AG09319 (cell line): ENCODE results near the gene RAD51B.
"Not testable (repeated sequence)": the region's sequence is repeated elsewhere in the genome, so short reads cannot be mapped to it uniquely, and the experiment has no call there.

ENCODE experiments used
- DNase-seq: peaks from one replicate; pipeline ENCODE4 v3.0.0-alpha.2; 2010; ENCODE audit warnings: low read depth; ENCODE audit errors: extremely low read depth
- CTCF ChIP-seq: IDR thresholded peaks from 2 replicates; pipeline ENCODE4 v1.5.1; 2011; ENCODE audit warnings: low read depth, mild to moderate bottlenecking, inconsistent platforms, low read length, moderate library complexity

Gene RAD51B

GRCh38 chr14:68254669-68255527, 435.3 kb downstream of the RAD51B start:
- DNase-seq, result no peak
- TF ChIP-seq CTCF, result no peak

DNA sequence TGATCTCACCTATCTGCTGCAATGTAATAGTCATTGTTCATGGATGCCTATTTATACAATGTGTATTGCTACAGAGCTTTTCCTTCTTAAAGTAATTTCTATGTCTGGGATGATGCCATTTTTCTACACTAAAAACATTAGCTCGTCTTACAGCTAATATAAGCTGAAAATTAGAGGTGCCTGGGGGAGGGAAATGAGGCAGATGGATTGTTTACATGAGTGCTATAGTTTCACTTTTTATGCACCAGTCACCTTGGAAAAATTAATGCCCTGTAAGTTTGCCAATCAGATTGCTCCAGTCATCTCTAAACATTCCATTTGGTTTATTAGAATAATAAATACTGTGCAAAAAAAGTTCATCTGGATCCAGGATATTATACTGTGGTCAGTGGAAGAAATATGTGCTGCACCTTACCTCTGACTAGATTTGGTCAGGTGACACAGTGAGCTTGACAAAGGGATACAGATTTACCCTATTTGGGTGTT, 436.2 kb downstream of the RAD51B start:
- peak; percentile 80 for DNase-seq
- TF ChIP-seq CTCF, result no peak

DNA sequence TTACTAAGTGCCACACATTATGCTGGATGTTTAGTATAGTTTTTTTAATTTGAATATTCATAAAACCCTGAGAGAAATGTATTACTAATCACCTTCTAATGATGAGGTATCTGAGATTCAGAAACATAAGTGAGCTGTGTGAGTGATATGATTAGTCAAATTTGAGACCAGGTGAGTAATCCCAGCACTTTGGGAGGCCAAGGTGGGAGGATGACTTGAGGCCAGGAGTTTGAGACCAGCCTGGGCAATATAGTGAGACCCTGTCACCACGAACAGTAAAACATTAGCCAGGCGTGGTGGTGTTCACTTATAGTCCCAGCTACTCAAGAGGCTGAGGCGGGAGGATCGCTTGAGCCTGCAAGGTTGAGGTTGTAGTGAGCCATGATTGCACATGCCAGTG, 438.4 kb downstream of the RAD51B start:
- no peak for DNase-seq
- no peak for TF ChIP-seq CTCF

GRCh38 chr14:68258995-68259394, 439.4 kb downstream of the RAD51B start:
- not testable (repeated sequence) for DNase-seq

DNA sequence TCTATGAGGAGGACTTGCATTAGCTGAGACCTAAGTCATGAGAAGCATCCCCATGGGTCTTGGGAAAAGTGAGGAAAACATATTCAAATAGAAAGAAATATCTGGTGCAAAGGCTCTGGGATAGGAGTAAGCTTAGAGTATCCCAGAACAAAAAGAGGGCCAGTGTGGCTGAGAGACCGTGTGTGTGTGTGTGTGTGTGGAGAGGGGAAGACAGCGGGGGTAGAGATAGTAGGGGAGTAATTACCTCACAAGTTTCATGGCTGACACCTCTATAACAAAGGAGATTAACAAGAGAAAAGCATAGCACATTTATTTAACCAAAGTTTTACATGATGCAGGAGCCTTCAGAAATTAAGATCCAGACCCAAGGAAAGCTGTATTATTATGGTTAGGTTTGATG, 440.5 kb downstream of the RAD51B start:
- no peak for DNase-seq
- no peak for TF ChIP-seq CTCF

GRCh38 chr14:68261092-68261842, 441.7 kb downstream of the RAD51B start:
- DNase-seq, result no peak
- TF ChIP-seq CTCF, result no peak

DNA sequence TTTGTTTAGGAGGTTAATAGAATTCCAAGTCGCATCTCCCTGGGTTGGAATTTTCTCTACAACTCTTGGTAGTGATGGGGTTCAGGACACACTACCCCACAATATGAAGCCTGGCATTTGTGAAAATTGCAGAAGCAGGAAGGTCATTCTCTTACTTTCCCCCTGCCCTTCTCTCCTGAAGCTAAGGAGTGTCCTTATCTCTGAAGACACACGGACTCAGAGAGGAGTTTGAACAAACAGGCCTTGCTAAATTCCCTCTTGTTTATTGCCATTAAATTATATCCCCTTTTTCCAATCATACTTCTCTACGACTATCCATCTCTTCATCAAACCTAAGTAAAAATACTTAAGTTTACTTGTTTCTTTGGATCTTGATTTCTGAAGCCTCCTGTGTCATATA, 443.0 kb downstream of the RAD51B start:
- no peak for TF ChIP-seq CTCF
- no peak for DNase-seq
